GM12873 (cell line): ENCODE data around the gene FAM124A.

Experiments used
- CTCF ChIP-seq: IDR thresholded peaks from 2 replicates; pipeline ENCODE4 v1.5.1; 2012; ENCODE audit warnings: low read depth, mild to moderate bottlenecking, moderate library complexity, low read length, control low read depth; ENCODE audit not compliant: insufficient read depth; ENCODE audit errors: missing control alignments

Gene FAM124A

DNA sequence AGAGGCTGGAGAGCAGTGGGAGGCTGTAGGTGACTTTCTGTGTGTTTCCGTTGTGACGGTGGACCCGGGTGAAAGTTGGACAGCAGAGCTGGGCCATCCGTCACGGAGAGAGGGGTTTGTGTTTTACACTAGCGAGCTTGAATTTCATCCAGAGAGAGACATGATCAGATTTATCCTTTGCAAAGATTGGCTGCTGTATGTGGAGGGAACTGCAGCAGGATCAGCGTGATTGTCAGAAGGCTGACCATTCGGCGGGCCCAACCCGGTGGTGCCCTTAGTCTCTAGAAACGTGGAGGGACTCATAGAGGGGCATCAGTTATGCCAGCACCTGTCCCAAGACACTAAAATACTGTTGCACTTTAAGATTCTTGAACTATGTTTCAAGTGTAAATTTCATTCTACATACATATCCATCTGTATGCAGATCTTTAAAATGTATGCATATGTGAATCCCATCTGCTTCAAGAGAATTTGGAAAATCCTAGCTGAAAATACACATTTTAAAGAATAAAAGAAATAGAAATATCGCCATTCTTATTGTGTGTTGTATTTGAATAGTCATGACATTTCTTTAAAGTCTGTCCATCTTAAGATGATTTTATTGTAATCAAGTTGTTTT, 7.0 kb downstream of the FAM124A start:
- TF ChIP-seq CTCF = no peak

DNA sequence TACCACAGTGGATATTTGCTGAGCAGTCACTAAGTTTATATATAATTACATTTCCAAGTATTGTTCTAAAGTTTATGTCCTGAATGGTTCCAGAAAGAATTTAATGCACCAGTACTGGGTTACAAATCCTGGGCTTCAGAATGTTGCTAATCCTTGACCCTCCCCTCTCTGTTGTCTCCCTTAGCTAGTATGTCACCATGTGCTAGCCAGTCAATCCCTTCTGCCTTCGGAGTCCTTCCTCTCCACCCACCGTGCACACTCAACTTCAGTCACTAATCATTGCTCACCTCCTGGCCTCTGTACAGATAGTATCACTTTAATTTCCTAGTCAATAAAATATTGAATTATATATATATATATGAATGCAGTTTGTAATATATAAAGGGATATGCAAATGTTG, 7.5 kb downstream of the FAM124A start:
- no peak for TF ChIP-seq CTCF

- TF ChIP-seq CTCF = no peak
Measured at GRCh38 chr13:51230477-51231105, 8.4 kb downstream of the FAM124A start.

GRCh38 chr13:51231456-51231855, 9.3 kb downstream of the FAM124A start:
- no peak for TF ChIP-seq CTCF

GRCh38 chr13:51232328-51232727, 10.1 kb downstream of the FAM124A start:
- no peak for TF ChIP-seq CTCF

DNA sequence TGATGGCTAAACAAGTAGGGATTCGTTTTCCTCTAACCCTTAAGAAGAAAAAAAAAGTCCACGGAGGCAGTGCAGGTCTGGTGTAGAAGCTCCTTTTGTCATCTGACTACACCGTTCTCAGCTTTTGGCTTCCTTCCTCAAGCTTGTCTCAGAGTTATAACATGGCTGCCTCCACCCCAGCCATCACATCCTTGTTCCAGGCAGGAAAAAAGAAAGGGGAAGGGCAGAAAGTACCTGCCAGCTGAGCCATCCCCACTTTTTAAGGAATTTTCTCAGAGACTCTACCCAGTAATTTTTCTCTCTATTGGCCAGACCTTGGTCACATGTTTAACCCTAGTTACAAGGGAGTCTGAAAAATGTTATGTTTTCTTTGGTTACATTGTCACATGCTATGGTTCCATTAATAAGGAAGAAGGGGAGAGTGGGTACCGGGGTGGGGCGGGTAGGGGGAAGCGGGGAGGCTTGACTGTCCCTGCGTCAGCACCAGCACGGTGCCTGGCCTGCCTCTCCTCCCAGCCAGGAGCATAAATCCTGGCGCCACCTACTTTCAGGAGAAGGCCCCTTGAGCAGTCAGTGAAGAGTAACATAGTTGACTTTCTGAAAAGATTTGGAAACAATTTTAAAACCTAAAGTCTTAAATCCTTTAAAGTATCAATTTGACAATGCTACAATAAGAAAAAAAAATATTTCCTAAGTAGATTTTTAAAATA, 11.1 kb downstream of the FAM124A start:
- no peak for TF ChIP-seq CTCF

GRCh38 chr13:51234676-51235075, 12.5 kb downstream of the FAM124A start:
- TF ChIP-seq CTCF = no peak
